ENCODE data around the gene CRISPLD2.

- TF ChIP-seq CTCF (IDR thresholded peaks at IDR 0.05; ENCODE audit: insufficient read depth, low read length) (no peak), REST (IDR thresholded peaks at IDR 0.05; ENCODE audit: insufficient replicate concordance, low read depth) (no peak), POLR2AphosphoS5 (IDR thresholded peaks at IDR 0.05; ENCODE audit: low read depth) (no peak), SPI1 (IDR thresholded peaks at IDR 0.05; ENCODE audit: borderline replicate concordance, low read depth) (no peak)
These were observed 104.7 kb downstream of the CRISPLD2 start for GRCh38 chr16:84924331-84925091.

Data from HL-60 (cell line).